ENCODE measurements around the gene NUDCD3. TPM values are rescaled to one million over a fixed set of nuclear protein-coding genes. Genes with fewer than 3 reads are reported as not detected.

The NUDCD3 gene
- total RNA-seq, 1 experiment from 2014 or later = 94.6 TPM

DNA sequence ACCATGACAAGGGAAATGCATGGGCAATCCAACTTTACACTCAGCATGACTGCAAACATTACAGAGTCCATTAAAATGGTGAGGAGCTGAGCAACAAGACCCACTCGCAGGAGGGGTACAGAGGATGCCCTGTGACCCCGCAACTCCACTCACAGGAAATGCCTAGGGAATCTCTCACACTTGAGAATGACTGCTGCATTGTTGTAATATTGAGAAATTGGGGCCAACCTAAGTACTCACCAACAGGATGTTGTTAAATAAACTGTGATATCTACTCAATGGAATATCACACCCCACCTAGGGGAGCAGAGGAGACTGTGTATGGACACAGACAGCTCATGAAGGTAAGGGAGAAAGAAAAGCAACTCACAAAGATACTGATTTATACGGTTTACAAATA lies 111.7 kb downstream of the NUDCD3 start:
- POLR2A ChIA-PET = no interaction called here
- Histone ChIP-seq H4K20me1 (ENCODE audit: insufficient read depth) (no peaks in the 10 kb centered on the region), H3K27me3 (ENCODE audit: insufficient read depth, low read length) (peaks cover 4% of the 10 kb centered on the region; the same call in 1 of the 2 replicates), H3K9me2 (ENCODE audit: insufficient read depth) (no peaks in the 10 kb centered on the region), H3K4me3 (replicated peaks in 1 of 2; ENCODE audit: low read depth in 1 of 2, low read length in 2 of 2) (no peak overlapping the region), H3K9me3 (ENCODE audit: control insufficient read depth in 1 of 2, insufficient read depth in 1 of 2, low read depth in 1 of 2, low read length in 2 of 2) (no peaks in the 10 kb centered on the region), H2AFZ (ENCODE audit: low read depth, low read length, poor library complexity, severe bottlenecking) (no peak overlapping the region), H3K9ac (ENCODE audit: low read length) (no peak overlapping the region), H3K79me2 (ENCODE audit: insufficient read depth, low read length) (no peaks in the 10 kb centered on the region), H3K27ac (ENCODE audit: low read depth, low read length) (no peak overlapping the region), H3K4me2 (ENCODE audit: low read length) (peak overlapping the region; percentile 18; the same call in 1 of the 2 replicates), H3K36me3 (ENCODE audit: control insufficient read depth in 1 of 2, insufficient read depth in 2 of 2, low read length in 2 of 2) (no peaks in the 10 kb centered on the region; a peak in 1 of 4 replicates), H3K4me1 (ENCODE audit: control insufficient read depth in 1 of 2, insufficient read depth in 2 of 2, low read length in 2 of 2) (peaks cover 0 to 14% of the 10 kb centered on the region in 2 experiments; a peak in 1 of 4 replicates)
- TF ChIP-seq ELF1 (IDR thresholded peaks at IDR 0.05; ENCODE audit: borderline replicate concordance, low read depth) = no peak
- TF ChIP-seq POLR2A (IDR thresholded peaks at IDR 0.05; ENCODE audit: borderline replicate concordance, extremely low read depth, insufficient read depth, insufficient read length) = no peak
- no peak for TF ChIP-seq JUND (IDR thresholded peaks at IDR 0.05)
- TF ChIP-seq, protein P1, sequence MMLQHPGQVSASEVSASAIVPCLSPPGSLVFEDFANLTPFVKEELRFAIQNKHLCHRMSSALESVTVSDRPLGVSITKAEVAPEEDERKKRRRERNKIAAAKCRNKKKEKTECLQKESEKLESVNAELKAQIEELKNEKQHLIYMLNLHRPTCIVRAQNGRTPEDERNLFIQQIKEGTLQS (IDR thresholded peaks at IDR 0.05) = no peak
- no peak for TF ChIP-seq SRF (IDR thresholded peaks at IDR 0.05; ENCODE audit: low read depth)
- TF ChIP-seq YY1 (IDR thresholded peaks at IDR 0.05; ENCODE audit: extremely low read depth, insufficient replicate concordance, low read depth, low read length) = no peak
- TF ChIP-seq ZNF274 (IDR thresholded peaks at IDR 0.05; ENCODE audit: low read depth, low read length) = no peak
- TF ChIP-seq, protein P2, sequence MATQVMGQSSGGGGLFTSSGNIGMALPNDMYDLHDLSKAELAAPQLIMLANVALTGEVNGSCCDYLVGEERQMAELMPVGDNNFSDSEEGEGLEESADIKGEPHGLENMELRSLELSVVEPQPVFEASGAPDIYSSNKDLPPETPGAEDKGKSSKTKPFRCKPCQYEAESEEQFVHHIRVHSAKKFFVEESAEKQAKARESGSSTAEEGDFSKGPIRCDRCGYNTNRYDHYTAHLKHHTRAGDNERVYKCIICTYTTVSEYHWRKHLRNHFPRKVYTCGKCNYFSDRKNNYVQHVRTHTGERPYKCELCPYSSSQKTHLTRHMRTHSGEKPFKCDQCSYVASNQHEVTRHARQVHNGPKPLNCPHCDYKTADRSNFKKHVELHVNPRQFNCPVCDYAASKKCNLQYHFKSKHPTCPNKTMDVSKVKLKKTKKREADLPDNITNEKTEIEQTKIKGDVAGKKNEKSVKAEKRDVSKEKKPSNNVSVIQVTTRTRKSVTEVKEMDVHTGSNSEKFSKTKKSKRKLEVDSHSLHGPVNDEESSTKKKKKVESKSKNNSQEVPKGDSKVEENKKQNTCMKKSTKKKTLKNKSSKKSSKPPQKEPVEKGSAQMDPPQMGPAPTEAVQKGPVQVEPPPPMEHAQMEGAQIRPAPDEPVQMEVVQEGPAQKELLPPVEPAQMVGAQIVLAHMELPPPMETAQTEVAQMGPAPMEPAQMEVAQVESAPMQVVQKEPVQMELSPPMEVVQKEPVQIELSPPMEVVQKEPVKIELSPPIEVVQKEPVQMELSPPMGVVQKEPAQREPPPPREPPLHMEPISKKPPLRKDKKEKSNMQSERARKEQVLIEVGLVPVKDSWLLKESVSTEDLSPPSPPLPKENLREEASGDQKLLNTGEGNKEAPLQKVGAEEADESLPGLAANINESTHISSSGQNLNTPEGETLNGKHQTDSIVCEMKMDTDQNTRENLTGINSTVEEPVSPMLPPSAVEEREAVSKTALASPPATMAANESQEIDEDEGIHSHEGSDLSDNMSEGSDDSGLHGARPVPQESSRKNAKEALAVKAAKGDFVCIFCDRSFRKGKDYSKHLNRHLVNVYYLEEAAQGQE (IDR thresholded peaks at IDR 0.05; ENCODE audit: low read depth) = no peak
- TF ChIP-seq SIN3A (IDR thresholded peaks at IDR 0.05; ENCODE audit: low read depth) = no peak
- no peak for TF ChIP-seq CBX3 (IDR thresholded peaks at IDR 0.05; ENCODE audit: low read depth)
- no peak for TF ChIP-seq CEBPB (IDR thresholded peaks at IDR 0.05; ENCODE audit: low read depth)
- no peak for TF ChIP-seq SP1 (IDR thresholded peaks at IDR 0.05; ENCODE audit: low read depth)
- TF ChIP-seq, protein P3, sequence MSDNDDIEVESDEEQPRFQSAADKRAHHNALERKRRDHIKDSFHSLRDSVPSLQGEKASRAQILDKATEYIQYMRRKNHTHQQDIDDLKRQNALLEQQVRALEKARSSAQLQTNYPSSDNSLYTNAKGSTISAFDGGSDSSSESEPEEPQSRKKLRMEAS (IDR thresholded peaks at IDR 0.05) = no peak
- no peak for TF ChIP-seq POLR2AphosphoS5 (IDR thresholded peaks at IDR 0.05; ENCODE audit: low read depth, low read length)
- TF ChIP-seq, protein P4, sequence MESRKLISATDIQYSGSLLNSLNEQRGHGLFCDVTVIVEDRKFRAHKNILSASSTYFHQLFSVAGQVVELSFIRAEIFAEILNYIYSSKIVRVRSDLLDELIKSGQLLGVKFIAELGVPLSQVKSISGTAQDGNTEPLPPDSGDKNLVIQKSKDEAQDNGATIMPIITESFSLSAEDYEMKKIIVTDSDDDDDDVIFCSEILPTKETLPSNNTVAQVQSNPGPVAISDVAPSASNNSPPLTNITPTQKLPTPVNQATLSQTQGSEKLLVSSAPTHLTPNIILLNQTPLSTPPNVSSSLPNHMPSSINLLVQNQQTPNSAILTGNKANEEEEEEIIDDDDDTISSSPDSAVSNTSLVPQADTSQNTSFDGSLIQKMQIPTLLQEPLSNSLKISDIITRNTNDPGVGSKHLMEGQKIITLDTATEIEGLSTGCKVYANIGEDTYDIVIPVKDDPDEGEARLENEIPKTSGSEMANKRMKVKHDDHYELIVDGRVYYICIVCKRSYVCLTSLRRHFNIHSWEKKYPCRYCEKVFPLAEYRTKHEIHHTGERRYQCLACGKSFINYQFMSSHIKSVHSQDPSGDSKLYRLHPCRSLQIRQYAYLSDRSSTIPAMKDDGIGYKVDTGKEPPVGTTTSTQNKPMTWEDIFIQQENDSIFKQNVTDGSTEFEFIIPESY (IDR thresholded peaks at IDR 0.05; ENCODE audit: extremely low read depth, insufficient replicate concordance, low read length) = no peak
- no peak for TF ChIP-seq RAD21 (IDR thresholded peaks at IDR 0.05; ENCODE audit: low read depth)
- TF ChIP-seq, protein P5, sequence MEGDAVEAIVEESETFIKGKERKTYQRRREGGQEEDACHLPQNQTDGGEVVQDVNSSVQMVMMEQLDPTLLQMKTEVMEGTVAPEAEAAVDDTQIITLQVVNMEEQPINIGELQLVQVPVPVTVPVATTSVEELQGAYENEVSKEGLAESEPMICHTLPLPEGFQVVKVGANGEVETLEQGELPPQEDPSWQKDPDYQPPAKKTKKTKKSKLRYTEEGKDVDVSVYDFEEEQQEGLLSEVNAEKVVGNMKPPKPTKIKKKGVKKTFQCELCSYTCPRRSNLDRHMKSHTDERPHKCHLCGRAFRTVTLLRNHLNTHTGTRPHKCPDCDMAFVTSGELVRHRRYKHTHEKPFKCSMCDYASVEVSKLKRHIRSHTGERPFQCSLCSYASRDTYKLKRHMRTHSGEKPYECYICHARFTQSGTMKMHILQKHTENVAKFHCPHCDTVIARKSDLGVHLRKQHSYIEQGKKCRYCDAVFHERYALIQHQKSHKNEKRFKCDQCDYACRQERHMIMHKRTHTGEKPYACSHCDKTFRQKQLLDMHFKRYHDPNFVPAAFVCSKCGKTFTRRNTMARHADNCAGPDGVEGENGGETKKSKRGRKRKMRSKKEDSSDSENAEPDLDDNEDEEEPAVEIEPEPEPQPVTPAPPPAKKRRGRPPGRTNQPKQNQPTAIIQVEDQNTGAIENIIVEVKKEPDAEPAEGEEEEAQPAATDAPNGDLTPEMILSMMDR (IDR thresholded peaks at IDR 0.05 in 2 of 3, conservative IDR thresholded peaks at IDR 0.05 in 1 of 3; ENCODE audit: borderline replicate concordance in 1 of 3, insufficient read depth in 1 of 3, low read depth in 2 of 3, low read length in 2 of 3) = no peak
- no peak for TF ChIP-seq EZH2 (IDR thresholded peaks at IDR 0.05)
- DNase-seq (ENCODE audit: low read depth, low spot score) (no peak), ATAC-seq (no peak)
- CTCF ChIA-PET = no interaction called here
- intact Hi-C loops (cut with micrococcal nuclease) = no loop called here
- RAD21 ChIA-PET (ENCODE audit: low non-redundant PET in 1 of 2, low total read pairs in 2 of 2, uncharacterized antibody in 2 of 2, unreplicated experiment in 2 of 2) = no interaction called here
- no TSS peak for BruUV-seq (replicated peaks)
